ENCODE results near the gene SCGB1C2. TPM values are rescaled to one million over a fixed set of nuclear protein-coding genes. Genes with fewer than 3 reads are reported as not detected.

Gene SCGB1C2
- total RNA-seq, 1 experiment from 2014 or later = not detected

- no peak for DNase-seq
- H3K4me1 ChIP-seq (replicated peaks; ENCODE audit: insufficient read depth) = no peaks in the 10 kb centered on the region
- no peak overlapping the region for H2AFZ ChIP-seq
- BruUV-seq (replicated peaks) = no TSS peak
- no peak overlapping the region for H3K4me3 ChIP-seq
- no peaks in the 10 kb centered on the region for H3K36me3 ChIP-seq (ENCODE audit: low read depth)
- H3K9me3 ChIP-seq (ENCODE audit: insufficient read depth, low read depth) = no peaks in the 10 kb centered on the region
- no peaks in the 10 kb centered on the region for H3K9me2 ChIP-seq (ENCODE audit: insufficient read depth)
- no peaks in the 10 kb centered on the region for H3F3A ChIP-seq (ENCODE audit: insufficient read depth, low read depth)
- POLR2A ChIA-PET (ENCODE audit: unreplicated experiment) = no interaction called here
- no peaks in the 10 kb centered on the region for H4K20me1 ChIP-seq (ENCODE audit: insufficient read depth)
- no peak overlapping the region for H3K4me2 ChIP-seq
- CTCF ChIA-PET = no interaction called here
- H3K79me2 ChIP-seq (ENCODE audit: low read depth) = no peaks in the 10 kb centered on the region
- H3K27me3 ChIP-seq (ENCODE audit: insufficient read depth, low read depth) = peaks cover 19% of the 10 kb centered on the region
- intact Hi-C loops (cut with micrococcal nuclease; ENCODE audit: unreplicated experiment) = no loop called here
- no peak overlapping the region for H3K27ac ChIP-seq
- no peak for TF ChIP-seq EZH2 (IDR thresholded peaks at IDR 0.05; ENCODE audit: low read depth)
- TF ChIP-seq, protein P1, sequence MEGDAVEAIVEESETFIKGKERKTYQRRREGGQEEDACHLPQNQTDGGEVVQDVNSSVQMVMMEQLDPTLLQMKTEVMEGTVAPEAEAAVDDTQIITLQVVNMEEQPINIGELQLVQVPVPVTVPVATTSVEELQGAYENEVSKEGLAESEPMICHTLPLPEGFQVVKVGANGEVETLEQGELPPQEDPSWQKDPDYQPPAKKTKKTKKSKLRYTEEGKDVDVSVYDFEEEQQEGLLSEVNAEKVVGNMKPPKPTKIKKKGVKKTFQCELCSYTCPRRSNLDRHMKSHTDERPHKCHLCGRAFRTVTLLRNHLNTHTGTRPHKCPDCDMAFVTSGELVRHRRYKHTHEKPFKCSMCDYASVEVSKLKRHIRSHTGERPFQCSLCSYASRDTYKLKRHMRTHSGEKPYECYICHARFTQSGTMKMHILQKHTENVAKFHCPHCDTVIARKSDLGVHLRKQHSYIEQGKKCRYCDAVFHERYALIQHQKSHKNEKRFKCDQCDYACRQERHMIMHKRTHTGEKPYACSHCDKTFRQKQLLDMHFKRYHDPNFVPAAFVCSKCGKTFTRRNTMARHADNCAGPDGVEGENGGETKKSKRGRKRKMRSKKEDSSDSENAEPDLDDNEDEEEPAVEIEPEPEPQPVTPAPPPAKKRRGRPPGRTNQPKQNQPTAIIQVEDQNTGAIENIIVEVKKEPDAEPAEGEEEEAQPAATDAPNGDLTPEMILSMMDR (conservative IDR thresholded peaks at IDR 0.05) = no peak
Observed at GRCh38 chr17:157901-158300, 20.5 kb downstream of the SCGB1C2 start.

GRCh38 chr17:158379-158778 is 21.0 kb downstream of the SCGB1C2 start:
- Histone ChIP-seq H3K4me2 (no peak overlapping the region), H3K36me3 (ENCODE audit: low read depth) (no peaks in the 10 kb centered on the region), H3K4me3 (no peak overlapping the region), H3K9me3 (ENCODE audit: insufficient read depth, low read depth) (no peaks in the 10 kb centered on the region), H3K9me2 (ENCODE audit: insufficient read depth) (no peaks in the 10 kb centered on the region), H2AFZ (no peak overlapping the region), H4K20me1 (ENCODE audit: insufficient read depth) (no peaks in the 10 kb centered on the region), H3K27me3 (ENCODE audit: insufficient read depth, low read depth) (peaks cover 19% of the 10 kb centered on the region), H3K79me2 (ENCODE audit: low read depth) (no peaks in the 10 kb centered on the region), H3K4me1 (replicated peaks; ENCODE audit: insufficient read depth) (no peaks in the 10 kb centered on the region), H3F3A (ENCODE audit: insufficient read depth, low read depth) (no peaks in the 10 kb centered on the region), H3K27ac (no peak overlapping the region)
- no peak for DNase-seq
- TF ChIP-seq, protein P1 (conservative IDR thresholded peaks at IDR 0.05) = no peak
- TF ChIP-seq EZH2 (IDR thresholded peaks at IDR 0.05; ENCODE audit: low read depth) = no peak
- POLR2A ChIA-PET (ENCODE audit: unreplicated experiment) = no interaction called here
- intact Hi-C loops (cut with micrococcal nuclease; ENCODE audit: unreplicated experiment) = no loop called here
- BruUV-seq (replicated peaks) = no TSS peak
- CTCF ChIA-PET = no interaction called here

DNA sequence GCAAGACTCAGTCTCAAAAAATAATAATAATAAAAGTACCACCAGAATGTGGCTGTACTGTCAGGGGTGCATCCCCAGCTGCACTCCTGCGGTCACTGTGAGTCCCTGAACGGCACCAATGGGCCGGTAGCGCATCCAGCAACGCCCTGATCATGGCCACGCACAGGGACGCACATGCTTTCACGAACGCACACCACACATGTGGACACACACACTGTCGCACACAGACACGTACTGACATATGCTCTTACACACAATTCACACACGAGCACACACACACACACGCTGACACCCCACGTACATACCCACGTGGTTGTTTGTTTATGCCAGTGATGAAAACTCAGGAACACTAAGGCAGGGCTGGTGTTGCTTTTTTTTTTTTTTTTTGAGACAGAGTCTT is 22.2 kb downstream of the SCGB1C2 start:
- CTCF ChIA-PET = no interaction called here
- no peaks in the 10 kb centered on the region for H3K9me2 ChIP-seq (ENCODE audit: insufficient read depth)
- H3F3A ChIP-seq (ENCODE audit: insufficient read depth, low read depth) = no peaks in the 10 kb centered on the region
- no peaks in the 10 kb centered on the region for H3K4me1 ChIP-seq (replicated peaks; ENCODE audit: insufficient read depth)
- no TSS peak for BruUV-seq (replicated peaks)
- H3K4me3 ChIP-seq = no peak overlapping the region
- H3K27me3 ChIP-seq (ENCODE audit: insufficient read depth, low read depth) = peaks cover 19% of the 10 kb centered on the region
- POLR2A ChIA-PET (ENCODE audit: unreplicated experiment) = no interaction called here
- intact Hi-C loops (cut with micrococcal nuclease; ENCODE audit: unreplicated experiment) = no loop called here
- no peaks in the 10 kb centered on the region for H3K36me3 ChIP-seq (ENCODE audit: low read depth)
- no peak for TF ChIP-seq EZH2 (IDR thresholded peaks at IDR 0.05; ENCODE audit: low read depth)
- TF ChIP-seq, protein P1 (conservative IDR thresholded peaks at IDR 0.05) = no peak
- DNase-seq = no peak
- H3K4me2 ChIP-seq = no peak overlapping the region
- H3K79me2 ChIP-seq (ENCODE audit: low read depth) = no peaks in the 10 kb centered on the region
- no peaks in the 10 kb centered on the region for H3K9me3 ChIP-seq (ENCODE audit: insufficient read depth, low read depth)
- H4K20me1 ChIP-seq (ENCODE audit: insufficient read depth) = no peaks in the 10 kb centered on the region
- no peak overlapping the region for H3K27ac ChIP-seq
- no peak overlapping the region for H2AFZ ChIP-seq

Data from PC-9 (cell line).